Amniotic stem cell (primary cell): ENCODE measurements around the gene USP49.
"Not testable (repeated sequence)": the region's sequence is repeated elsewhere in the genome, so short reads cannot be mapped to it uniquely, and the experiment has no call there.

Experiments
- DNase-seq: peaks from one replicate; lab custom pipeline; 2025; lab: John Stamatoyannopoulos, UW

Gene USP49

GRCh38 chr6:41779788-41780550 lies 115.2 kb downstream of the USP49 start, which contains the start of gene FRS3:
Gene FRS3 (minus strand): TSS chr6:41779900. CDS start chr6:41776987, 2,913 bp downstream.
- peak; percentile 57 for DNase-seq

DNA sequence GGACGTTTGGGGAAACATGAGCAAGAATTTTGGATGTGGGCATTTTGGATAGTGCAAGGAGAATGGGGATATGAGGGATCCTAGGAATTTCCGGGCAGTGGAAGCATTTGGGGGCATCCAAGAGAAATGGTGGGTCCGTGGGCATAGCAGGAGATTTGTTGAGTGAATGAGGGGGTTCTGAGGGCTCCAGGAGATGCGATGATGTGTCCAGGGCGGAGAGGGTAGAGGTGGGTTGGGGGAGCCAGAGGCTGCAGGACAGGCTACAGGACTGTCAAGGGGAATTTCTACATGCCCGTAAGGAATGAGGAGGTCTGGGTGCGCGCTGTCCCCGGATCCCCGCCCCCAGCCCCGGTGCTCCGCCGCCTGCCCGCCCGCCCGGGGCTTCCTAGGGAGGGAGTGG lies 115.8 kb downstream of the USP49 start:
- no peak for DNase-seq

GRCh38 chr6:41778895-41779294 lies 116.3 kb downstream of the USP49 start:
- DNase-seq, result no peak

DNA sequence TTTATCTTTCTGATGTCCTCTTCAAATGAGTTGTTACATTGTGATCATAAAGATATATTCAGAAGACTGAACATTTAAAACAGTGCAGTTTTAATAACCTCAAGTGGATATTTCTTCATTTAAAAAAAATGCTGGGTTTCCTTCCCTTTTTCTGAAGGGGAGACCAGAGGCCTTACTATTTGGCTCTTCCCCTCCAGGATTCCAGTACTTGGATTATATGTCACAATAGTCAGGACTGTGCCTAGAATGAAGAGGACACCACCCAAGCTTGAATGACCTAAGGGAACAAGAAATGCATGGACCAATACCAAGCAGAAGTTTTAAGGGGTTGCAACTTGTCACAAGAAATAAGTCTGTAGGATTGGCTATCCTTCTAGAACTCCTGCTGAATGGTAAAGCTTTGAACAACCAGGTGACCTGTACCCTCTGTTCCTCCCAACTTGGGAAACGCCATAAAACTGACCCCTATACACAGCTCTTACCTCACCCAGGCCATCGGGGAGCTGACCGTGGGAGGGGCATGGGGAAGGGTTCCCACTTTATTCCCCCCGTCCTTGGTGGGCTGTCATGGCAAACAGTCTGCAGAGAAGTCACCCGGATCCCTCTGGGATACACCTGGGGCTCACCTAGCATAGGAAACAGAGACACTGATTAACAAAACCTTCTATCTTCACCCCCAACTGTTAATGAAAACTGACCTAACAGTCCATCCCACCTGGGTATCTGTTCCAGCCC lies 117.5 kb downstream of the USP49 start:
- DNase-seq, result no peak

DNA sequence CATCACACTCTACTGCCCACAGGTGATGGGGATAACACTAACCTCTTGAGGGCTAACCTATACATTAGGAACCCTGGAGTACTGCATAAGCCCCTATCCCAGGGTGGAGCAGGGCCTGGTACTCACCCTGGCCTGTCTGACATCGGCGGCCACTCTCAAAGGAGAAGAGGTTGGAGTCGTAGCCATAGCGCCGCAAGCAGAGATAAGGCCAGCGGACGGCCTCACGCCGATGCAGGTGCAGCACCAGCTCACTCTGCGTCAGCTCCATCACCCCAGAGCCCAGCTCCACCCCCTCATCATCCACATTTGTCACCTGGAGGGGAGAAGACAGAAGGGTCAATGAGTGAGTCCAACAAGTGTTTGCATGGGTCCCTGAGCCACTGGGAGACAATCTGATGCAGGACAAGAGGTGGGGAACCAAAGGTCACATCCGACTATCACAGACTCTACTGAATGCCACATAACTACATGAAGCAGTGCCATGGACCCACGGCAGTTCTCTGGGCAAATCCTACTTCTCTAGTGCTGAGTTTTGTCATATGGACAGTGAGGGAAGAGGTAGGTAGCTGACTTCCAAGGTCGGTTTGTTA lies 119.8 kb downstream of the USP49 start:
- DNase-seq, result no peak

DNA sequence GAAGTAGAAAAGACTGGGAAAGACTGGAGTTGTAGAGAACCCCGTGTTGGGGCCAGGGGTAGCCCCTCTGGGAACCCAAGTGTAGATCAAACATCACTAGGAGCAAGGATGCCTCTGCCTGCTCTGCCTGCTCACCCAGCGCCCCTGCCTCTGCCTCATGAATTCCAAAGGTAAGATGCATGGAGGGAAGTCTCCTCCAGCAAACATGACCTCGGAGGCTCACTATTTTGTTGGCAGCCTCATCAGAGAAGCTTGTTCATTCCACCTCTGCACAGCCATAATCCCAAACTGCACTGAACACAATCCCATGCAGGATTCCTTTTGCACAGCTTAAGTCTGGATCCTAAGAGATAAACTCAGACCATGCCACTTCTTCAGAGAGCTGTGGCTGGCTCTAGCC lies 120.3 kb downstream of the USP49 start:
- no peak for DNase-seq

- no peak for DNase-seq
Measured at GRCh38 chr6:41771058-41771983, 123.9 kb downstream of the USP49 start.

DNA sequence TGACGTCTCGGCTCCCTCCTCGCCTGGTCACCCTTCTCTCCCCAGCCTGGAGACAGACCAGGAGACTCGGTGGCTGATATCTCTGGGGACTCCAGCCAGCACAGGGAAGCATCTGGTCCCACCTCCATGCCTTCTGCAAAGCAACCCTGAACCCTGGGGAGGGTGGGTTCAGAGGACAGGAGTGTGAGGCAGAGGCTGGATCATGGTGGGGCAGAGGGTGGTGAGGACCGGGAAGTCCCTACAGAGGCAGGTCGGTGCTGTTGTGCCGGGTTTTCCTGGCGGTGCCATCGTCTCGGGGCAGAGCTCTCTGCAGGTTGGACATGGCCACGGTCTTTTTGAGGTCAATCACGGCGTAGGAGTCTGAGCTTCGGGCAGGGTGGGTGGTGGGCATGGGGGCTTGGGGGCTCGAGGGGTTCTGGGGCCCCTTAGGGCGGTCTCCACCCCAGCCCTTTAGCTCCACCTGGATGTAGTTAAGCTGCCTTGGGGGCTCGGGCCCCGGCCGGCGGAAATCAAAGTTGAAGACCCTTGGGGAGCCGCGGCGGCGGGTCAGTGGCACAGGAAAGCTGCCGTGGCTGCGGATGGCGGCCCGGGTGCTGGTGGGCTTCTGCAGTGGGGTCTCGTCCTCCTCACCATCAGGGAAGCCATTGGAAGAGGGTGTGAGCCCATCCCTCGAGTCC lies 124.7 kb downstream of the USP49 start:
- DNase-seq, result no peak

- DNase-seq, result no peak
Measured at GRCh38 chr6:41769376-41769775, 125.8 kb downstream of the USP49 start.

GRCh38 chr6:41768545-41769308 lies 126.4 kb downstream of the USP49 start:
- DNase-seq, result no peak

DNA sequence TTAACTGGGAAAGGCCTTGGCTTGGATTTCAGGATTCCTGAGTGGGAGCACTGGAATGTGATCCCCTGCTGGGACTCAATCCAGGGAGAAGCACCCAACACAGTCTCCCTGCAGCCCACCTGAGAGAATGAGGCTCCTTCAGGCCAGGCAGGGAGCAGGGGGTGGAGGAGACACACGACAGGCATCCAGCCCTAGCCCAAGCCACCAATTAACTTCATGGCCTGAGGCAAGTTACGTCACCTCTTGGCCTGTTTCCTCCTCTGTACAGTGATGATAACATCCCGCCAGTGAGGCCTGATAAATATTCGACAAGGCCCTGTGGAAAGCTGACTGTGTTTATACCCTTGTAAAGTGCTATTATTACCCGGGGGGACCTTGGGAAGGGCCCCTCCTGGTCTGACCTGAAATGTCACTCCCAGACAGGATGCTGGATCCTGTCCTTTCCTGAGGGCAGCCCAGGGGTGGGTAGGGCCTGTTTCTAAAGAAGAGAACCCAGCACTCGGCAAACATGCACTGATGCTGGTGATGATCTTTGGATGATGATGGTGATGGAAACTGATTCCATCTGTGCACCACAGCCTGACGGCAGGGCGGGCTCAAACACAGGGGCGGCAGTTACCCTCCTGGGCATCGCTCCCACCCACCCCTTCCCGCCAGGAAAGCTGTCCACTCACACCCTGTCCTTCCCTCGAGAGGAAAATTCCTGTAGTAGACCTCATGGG lies 127.9 kb downstream of the USP49 start:
- DNase-seq, result peak; percentile 81

DNA sequence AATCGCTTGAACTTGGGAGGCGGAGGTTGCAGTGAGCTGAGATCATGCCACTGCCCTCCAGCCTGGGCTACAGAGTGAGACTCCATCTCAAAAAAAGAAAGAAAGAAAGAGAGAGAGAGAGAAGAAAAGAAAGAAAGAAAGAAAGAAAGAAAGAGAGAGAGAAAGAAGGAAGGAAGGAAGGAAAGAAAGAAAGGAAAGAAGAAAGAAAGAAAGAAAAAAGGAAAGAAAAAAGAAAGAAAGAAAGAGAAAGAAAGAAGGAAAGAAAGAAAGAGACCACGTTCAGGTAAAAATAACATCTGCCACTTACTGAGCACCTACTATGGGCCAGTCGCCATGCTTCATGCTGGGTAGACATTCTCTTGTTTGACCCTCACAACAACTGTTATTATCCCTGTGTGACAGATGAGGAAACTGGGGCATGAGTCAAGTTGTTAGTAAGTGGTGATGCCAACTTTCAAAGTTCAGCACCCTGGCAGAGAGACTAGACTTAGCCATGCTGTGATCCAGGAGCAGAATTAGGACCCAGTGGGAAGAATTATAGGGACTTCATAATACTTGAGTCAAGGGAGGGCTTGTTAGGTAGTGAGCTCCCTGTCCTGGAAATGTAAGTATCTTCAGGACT lies 129.0 kb downstream of the USP49 start:
- not testable (repeated sequence) for DNase-seq

GRCh38 chr6:41763470-41763869 lies 131.7 kb downstream of the USP49 start:
- no peak for DNase-seq

DNA sequence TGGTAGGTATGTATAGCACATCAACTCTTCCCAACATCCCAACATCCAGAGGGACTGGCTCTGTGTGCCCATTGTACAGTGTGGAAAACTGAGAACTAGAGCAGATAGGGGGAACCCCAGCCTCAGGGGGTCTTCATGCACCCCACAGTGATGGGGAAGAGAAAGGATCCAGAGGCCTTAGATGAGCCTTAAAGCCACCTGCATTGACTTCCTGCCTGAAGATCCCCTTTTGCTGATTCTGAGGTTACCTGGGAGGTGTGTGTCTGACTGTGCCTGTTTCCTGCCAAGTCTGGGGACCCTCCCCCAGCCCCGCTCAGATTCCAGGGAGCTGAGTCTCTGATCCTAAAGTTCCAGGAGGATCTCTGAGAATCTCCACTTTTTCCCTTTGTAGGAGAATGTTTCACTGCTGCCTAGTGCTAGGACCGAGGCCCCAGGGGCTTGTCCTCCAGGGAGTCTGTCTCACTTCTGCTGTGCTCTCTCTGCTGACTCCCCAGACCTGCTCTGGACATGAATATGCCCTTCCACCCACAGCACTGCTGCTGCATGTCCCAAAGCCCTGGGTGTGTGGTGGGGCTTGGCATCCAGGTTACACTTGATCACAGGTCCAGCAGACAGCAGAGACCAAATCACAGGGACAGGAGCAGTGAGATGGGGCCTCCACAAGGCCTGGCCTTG lies 135.1 kb downstream of the USP49 start:
- no peak for DNase-seq

- no peak for DNase-seq
Measured at GRCh38 chr6:41759106-41759904, 135.9 kb downstream of the USP49 start.

- no peak for DNase-seq
Measured at GRCh38 chr6:41758641-41759035, 136.5 kb downstream of the USP49 start.

DNA sequence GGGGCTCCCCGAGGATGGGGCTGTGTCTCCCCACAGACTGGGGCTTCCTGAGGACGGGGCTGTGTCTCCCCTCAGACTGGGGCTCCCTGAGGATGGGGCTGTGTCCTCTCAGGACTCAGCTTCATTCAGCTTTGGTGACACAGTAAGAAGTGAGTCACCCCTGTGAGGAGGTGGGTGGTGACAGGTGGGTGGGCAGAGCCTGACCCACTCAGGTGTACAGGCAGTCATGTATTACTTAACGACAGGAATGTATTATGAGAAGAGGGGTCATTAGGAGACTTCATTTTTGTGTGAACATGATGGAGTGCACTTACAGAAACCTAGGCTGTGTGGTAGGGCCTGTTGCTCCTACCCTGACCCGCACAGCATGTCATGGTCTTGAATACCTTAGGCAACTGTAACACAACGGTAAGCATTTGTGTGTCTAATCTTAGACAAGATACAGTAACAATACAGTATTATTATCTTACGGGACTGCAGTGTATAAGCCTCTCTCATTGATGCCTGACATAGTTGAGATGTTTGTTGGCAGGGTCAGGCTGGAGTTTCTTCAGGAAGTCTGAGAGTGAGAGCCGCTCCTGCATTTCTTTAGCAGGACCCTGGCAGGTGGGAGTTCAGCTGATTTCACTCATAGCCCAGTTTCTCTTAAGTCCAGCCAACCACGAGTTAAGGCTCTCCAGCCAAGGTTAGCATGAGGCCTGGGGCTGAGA lies 137.1 kb downstream of the USP49 start:
- no peak for DNase-seq
